ENCODE measurements around the gene CDYL2.

- TF ChIP-seq CTCF (IDR thresholded peaks at IDR 0.05 in 4 of 5, conservative IDR thresholded peaks at IDR 0.05 in 1 of 5): no peak
- no peak for TF ChIP-seq POLR2A (IDR thresholded peaks at IDR 0.05)
Observed at GRCh38 chr16:80704751-80705505, 99.5 kb downstream of the CDYL2 start.
